GM12873 (cell line): ENCODE results near the gene AZU1.

ENCODE experiments used
- CTCF ChIP-seq: IDR thresholded peaks from 2 replicates; pipeline ENCODE4 v1.5.1; 2012; ENCODE audit warnings: low read depth, mild to moderate bottlenecking, moderate library complexity, low read length, control low read depth; ENCODE audit not compliant: insufficient read depth; ENCODE audit errors: missing control alignments

AZU1 gene

GRCh38 chr19:844546-844971, 16.9 kb downstream of the AZU1 start:
- TF ChIP-seq CTCF = no peak

- TF ChIP-seq CTCF = no peak
These were observed 18.3 kb downstream of the AZU1 start for GRCh38 chr19:845707-846521.

DNA sequence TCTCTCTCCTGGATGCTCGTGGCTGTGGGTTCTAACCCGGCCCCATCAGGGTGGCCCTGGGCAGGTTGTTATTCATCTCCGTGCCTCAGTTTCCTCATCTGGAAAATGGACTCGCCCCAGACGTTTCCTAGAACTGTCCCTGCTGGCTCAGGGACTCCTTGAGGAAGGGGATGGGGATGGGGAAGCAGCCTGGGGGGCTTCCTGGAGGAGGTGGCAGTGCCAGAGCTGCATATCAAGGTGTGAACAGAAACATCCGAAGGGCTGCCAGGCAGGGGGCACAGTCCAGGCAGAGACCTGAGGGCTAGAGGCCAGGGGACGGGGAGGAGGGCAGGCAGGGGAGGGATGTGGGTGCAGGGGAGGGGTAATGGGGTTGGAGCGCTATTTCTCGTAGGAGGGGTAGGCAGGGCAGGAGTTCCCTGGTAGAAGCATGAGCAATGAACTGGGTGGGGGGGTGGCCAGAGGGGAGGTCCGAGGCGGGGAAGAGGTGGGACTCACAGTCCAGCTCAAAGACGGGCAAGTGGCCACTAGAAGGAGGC, 20.8 kb downstream of the AZU1 start:
- no peak for TF ChIP-seq CTCF

DNA sequence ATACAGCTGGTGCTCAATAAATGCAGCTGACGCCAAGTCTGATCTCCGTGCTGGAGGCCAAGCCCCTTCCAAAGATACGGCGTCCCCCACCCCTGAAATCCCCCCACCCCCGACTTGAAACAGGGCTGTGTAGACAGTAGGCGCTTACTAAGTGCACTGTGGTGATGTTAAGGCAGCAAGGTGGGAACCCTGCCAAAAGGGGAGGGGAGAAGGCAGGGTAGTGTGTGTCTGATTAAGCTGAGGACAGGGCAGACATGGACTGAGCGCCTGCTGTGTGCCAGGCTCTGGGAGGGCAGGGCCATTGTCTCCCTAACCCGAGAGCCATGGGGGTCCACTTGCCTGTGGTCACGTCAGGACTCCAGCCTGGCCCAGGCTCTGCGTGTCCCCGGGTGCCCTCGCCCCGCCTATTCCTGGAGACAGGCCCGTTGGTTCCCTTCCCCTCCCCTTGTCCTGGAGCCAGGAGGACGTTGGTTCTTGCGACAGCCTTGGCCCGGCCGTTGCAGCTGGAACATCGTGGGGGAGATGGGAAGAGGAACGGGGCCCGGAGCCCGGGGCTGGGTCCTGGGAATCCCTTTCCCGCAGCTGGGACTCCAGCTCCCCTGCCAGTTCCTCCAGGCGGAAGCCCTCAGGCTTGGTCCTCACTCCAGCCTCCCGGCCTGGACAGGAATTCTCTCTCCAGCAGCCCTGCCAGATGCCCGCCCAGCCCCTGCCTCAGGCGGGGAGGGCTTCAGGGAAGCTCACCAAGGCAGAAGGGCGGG, 22.8 kb downstream of the AZU1 start:
- no peak for TF ChIP-seq CTCF

DNA sequence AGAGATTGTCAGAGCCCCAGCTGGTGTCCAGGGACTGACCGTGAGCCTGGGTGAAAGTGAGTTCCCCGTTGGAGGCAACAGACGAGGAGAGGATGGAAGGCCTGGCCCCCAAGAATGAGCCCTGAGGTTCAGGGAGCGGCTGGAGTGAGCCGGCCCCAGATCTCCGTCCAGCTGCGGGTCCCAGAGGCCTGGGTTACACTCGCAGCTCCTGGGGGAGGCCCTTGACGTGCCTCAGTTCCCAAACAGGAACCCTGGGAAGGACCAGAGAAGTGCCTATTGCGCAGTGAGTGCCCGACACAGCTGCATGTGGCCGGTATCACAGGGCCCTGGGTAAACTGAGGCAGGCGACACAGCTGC, 23.3 kb downstream of the AZU1 start:
- no peak for TF ChIP-seq CTCF

DNA sequence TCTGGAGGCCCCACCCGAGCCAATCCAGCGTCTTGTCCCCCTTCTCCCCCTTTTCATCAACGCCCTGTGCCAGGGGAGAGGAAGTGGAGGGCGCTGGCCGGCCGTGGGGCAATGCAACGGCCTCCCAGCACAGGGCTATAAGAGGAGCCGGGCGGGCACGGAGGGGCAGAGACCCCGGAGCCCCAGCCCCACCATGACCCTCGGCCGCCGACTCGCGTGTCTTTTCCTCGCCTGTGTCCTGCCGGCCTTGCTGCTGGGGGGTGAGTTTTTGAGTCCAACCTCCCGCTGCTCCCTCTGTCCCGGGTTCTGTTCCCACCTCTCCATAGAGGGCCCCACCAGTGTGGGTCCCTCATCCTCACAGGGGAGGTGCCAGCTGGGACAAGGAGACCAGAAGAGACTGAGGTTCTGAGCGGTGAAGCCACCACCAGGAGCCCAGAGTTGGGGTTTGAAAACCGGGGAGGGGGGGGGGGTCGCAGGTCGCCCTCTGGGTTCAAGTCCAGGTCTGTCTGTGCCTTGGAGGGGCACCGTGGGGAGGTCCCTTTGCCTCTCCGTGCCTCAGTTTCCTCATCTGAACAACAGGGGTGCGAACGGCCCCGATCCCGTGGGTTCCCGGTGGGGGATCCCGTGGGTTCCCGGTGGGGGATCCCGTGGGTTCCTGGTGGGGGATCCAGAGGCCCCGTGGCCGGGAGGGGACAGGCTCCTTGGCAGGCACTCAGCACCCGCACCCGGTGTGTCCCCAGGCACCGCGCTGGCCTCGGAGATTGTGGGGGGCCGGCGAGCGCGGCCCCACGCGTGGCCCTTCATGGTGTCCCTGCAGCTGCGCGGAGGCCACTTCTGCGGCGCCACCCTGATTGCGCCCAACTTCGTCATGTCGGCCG, 24.7 kb downstream of the AZU1 start, which contains the start of gene ELANE:
TSS of gene ELANE (plus strand) at position 168 of the 878 bp plus-strand sequence. CDS start at position 194, 26 bp downstream.
- no peak for TF ChIP-seq CTCF

DNA sequence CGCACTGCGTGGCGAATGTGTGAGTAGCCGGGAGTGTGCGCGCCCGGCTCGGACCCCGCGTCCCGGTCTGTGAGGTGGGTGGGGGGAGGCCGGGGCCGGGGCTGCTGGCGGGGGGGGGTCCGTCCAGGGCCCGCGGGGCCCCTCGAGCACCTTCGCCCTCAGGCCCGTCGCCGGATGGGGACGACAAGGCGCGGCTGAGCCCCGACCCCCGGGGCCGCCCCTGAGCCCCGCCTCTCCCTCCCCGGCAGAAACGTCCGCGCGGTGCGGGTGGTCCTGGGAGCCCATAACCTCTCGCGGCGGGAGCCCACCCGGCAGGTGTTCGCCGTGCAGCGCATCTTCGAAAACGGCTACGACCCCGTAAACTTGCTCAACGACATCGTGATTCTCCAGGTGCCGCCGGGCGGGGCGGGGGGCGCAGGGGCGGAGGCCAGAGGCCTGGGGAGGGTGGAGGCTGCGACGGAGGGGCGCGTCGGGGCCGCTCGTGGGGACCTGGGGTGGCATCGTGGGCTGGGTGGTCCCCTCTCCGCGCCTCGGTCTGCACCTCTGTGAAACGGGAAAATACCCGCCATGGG, 25.5 kb downstream of the AZU1 start:
- no peak for TF ChIP-seq CTCF
